Kidney (tissue), 14 donors: ENCODE data around the gene TMEM91. TPM values are rescaled to one million over a fixed set of nuclear protein-coding genes. Genes with fewer than 3 reads are reported as not detected.

Experiments
- DNase-seq, 5 donors: peaks; one replicate each; pipeline ENCODE4 v3.0.0-alpha.2; 2013 to 2020
- FAIRE-seq: peaks from 2 replicates; lab custom pipeline; 2012; peaks lifted over from hg19 to GRCh38; lab: Jason Lieb, UNC
- H3K27ac ChIP-seq, 2 donors: one replicate each; pipeline ENCODE4 v1.7.0; 2013; ENCODE audit warnings: low read depth in 2 of 2, low read length in 2 of 2, inconsistent platforms in 1 of 2
- H3K27me3 ChIP-seq: one replicate; pipeline ENCODE4 v1.7.1; 2013; ENCODE audit warnings: low read length, inconsistent platforms; ENCODE audit not compliant: control insufficient read depth, insufficient read depth
- H3K36me3 ChIP-seq, 3 donors: one replicate each; pipeline versions ENCODE4 v1.7.0 to v1.7.1; 2013; ENCODE audit warnings: low read length in 3 of 3, control low read depth in 1 of 3, inconsistent platforms in 1 of 3; ENCODE audit not compliant: insufficient read depth in 3 of 3, control insufficient read depth in 2 of 3
- H3K4me1 ChIP-seq, 3 donors: one replicate each; pipeline versions ENCODE4 v1.7.0 to v1.7.1; 2013; ENCODE audit warnings: low read length in 3 of 3, inconsistent platforms in 1 of 3, low read depth in 1 of 3; ENCODE audit not compliant: control insufficient read depth in 2 of 3, insufficient read depth in 2 of 3
- H3K4me3 ChIP-seq, 3 donors: one replicate each; pipeline versions ENCODE4 v1.7.0 to v1.8.1; 2013; ENCODE audit warnings: low read length in 3 of 3, control low read depth in 1 of 3, inconsistent platforms in 1 of 3
- H3K9ac ChIP-seq, 3 donors: one replicate each; pipeline versions ENCODE4 v1.7.0 to v1.7.1; 2013; ENCODE audit warnings: low read length in 3 of 3, control low read depth in 1 of 3, inconsistent platforms in 1 of 3
- H3K9me3 ChIP-seq, 3 donors: one replicate each; pipeline versions ENCODE4 v1.7.0 to v1.7.1; 2013; ENCODE audit warnings: low read length in 3 of 3, control low read depth in 1 of 3, inconsistent platforms in 1 of 3; ENCODE audit not compliant: control insufficient read depth in 2 of 3, insufficient read depth in 1 of 3
- CTCF ChIP-seq: IDR thresholded peaks from 3 replicates; pipeline ENCODE4 v1.5.1; 2012; ENCODE audit warnings: mild to moderate bottlenecking, moderate library complexity, borderline replicate concordance; ENCODE audit not compliant: insufficient read depth; ENCODE audit errors: extremely low read depth
- intact Hi-C: fragments of 100-400 bp; cut with DNase I; formaldehyde crosslinking; loops from one replicate; pipeline ENCODE4 v1.11.1; 2022
- polyA plus RNA-seq: library from polyadenylated mRNA; stranded (reverse); fragments of 350-450 nt; fragmentation: Illumina TruSeq; extraction: RNeasy Lipid Tissue Mini Kit (QIAGEN cat#74804); gene quantifications from one replicate; pipeline ENCODE4 v1.2.3, GENCODE V29; 2014; ENCODE audit warnings: low read depth, low replicate concordance; ENCODE audit not compliant: insufficient read depth
- total RNA-seq: library from RNA; stranded (reverse); fragmentation: NEBNext Ultra II Directional; extraction: Animal tissue kit (Norgen Biotek cat#: 25700); gene quantifications from one replicate; pipeline ENCODE4 v1.2.1, GENCODE V29; 2021
- donor health status: control.
- donor health status: control.
- donor health status: control.
- donor health status: control.
- donor health status: control.
- donor health status: DM: yes; HTN: yes; CAD: no.
- donor health status: Normal renal cell carcinoma (clear cell type).

Gene TMEM91
- total and polyA plus RNA-seq, 2 donors from 2014 or later, result 9.5 to 24.3 TPM

GRCh38 chr19:41402010-41402409, 25.7 kb downstream of the TMEM91 start:
- H3K27me3 ChIP-seq, result no peaks in the 10 kb centered on the region
- intact Hi-C loops, result no loop called here
- no peaks in the 10 kb centered on the region for H3K9me3 ChIP-seq
- H3K9ac ChIP-seq, result no peak overlapping the region
- H3K4me3 ChIP-seq, result no peak overlapping the region
- H3K36me3 ChIP-seq, result peaks cover 0 to 3% (median 0%) of the 10 kb centered on the region in 3 donors
- no peak for DNase-seq
- H3K27ac ChIP-seq, result no peak overlapping the region
- H3K4me1 ChIP-seq, result peaks cover 0 to 19% (median 7%) of the 10 kb centered on the region in 3 donors
- no peak for TF ChIP-seq CTCF
- FAIRE-seq, result no peak

DNA sequence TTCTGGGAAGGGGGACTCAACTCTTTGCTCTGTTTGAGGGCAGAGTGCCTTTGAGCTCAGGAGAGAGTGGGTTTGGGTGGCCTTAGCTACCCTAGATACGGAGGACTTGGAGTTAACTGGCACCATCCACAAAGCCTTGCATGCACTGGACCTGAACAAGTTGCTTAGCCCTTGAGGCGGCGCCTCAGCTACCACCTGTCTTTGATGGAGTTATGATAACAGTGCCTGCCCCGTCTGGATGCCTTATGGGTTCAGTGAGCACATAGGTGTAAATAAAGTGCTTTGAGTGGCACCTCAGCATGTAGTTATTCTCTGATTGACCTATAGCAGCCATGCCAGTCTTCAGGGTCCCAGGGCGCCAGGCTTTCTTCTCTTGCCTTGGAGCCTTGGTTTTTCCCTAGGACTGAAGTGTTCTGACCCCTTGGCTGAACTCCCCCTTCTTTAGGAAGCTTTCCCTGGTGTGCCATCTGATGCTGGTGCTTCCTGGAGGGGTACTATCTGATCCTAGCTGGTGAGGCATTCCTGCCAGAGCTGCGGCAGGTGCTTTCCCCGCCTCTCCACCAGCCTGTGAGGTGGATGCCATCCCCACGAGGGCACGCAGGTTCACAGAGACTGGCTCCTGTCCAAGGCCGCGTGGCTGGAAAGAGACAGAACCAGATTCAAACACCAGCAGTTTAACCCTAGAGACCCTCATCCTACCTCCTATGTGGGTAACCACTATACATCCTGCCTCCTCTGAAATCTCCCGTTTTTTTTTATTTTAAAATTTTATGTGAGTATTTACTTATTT, 27.0 kb downstream of the TMEM91 start:
- TF ChIP-seq CTCF, result no peak
- H3K9me3 ChIP-seq, result no peaks in the 10 kb centered on the region
- no peak overlapping the region for H3K4me3 ChIP-seq
- FAIRE-seq (no peak), DNase-seq (peak in 1 of 5 donors; percentile 37)
- no peaks in the 10 kb centered on the region for H3K27me3 ChIP-seq
- peaks cover 0 to 3% (median 0%) of the 10 kb centered on the region in 3 donors for H3K36me3 ChIP-seq
- H3K4me1 ChIP-seq, result peaks cover 0 to 20% (median 6%) of the 10 kb centered on the region in 3 donors
- peak overlapping the region; percentile 13 to 23 for H3K27ac ChIP-seq
- intact Hi-C loops, result no loop called here
- H3K9ac ChIP-seq, result no peak overlapping the region

DNA sequence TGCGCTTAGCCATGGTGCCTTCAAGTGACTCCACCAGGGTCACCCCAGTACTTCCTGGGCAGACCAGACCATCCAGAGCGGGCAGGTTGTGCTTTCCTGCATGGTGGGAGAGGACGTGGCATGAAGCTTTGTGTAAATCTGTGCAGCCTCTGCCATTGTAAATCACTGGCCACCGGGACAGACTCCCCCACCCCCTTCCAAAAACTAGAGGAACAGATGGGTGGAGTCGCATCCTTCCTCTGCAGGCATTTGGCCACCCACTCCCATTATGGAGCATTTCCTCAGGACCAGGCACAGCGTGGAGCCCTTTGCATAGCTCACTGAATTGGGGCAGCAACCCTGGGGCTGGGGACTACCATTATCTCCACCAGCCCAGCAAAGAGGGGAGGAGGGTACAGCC, 29.4 kb downstream of the TMEM91 start:
- no peak for TF ChIP-seq CTCF
- Histone ChIP-seq H3K4me1 (peaks cover 0 to 17% (median 0%) of the 10 kb centered on the region in 3 donors), H3K27ac (no peak overlapping the region), H3K36me3 (peaks cover 0 to 3% (median 0%) of the 10 kb centered on the region in 3 donors), H3K9me3 (no peaks in the 10 kb centered on the region), H3K9ac (no peak overlapping the region), H3K27me3 (no peaks in the 10 kb centered on the region), H3K4me3 (no peak overlapping the region)
- intact Hi-C loops, result no loop called here
- DNase-seq, result no peak
- no peak for FAIRE-seq
